C1 segment of cervical spinal cord (tissue), 14 donors: ENCODE data around the gene IL12A.

Experiments
- DNase-seq, 14 donors: peaks; one replicate each; lab custom pipeline; 2025; lab: John Stamatoyannopoulos, UW

The IL12A gene

GRCh38 chr3:160023476-160023875 lies 34.8 kb downstream of the IL12A start:
- DNase-seq: no peak

- DNase-seq: no peak
These were observed 39.0 kb downstream of the IL12A start for GRCh38 chr3:160027541-160028195.

GRCh38 chr3:160035757-160036156 lies 47.1 kb downstream of the IL12A start:
- no peak for DNase-seq

- DNase-seq: peak in 1 of 14 donors; percentile 11
These were observed 50.4 kb downstream of the IL12A start for GRCh38 chr3:160038862-160039562.

GRCh38 chr3:160040181-160040580 lies 51.5 kb downstream of the IL12A start:
- peak in 1 of 14 donors; percentile 40 for DNase-seq

- no peak for DNase-seq
These were observed 52.8 kb downstream of the IL12A start for GRCh38 chr3:160041465-160041864.

- DNase-seq: no peak
These were observed 55.5 kb downstream of the IL12A start for GRCh38 chr3:160044121-160044520.
